BJ (cell line): ENCODE data around the gene CPTP. TPM values are rescaled to one million over a fixed set of nuclear protein-coding genes. Genes with fewer than 3 reads are reported as not detected.

Experiments
- CTCF ChIA-PET: fragments of 350-600 bp; formaldehyde crosslinking; extraction: SDS; loops from one replicate; lab custom pipeline; 2021; ENCODE audit warnings: antibody characterized with exemption, inconsistent platforms; lab: Yijun Ruan, JAX
- POLR2A ChIA-PET: fragments of 300-600 bp; sonication (Branson Sonifier 250); formaldehyde crosslinking; extraction: SDS; loops from one replicate; lab custom pipeline; 2021; ENCODE audit warnings: antibody characterized with exemption; lab: Charles Lee
- DNase-seq: peaks from one replicate; pipeline ENCODE4 v3.0.0-alpha.2; 2011; ENCODE audit warnings: low read depth
- H3K27me3 ChIP-seq: 2 replicates; pipeline ENCODE4 v1.6.0; 2011; ENCODE audit warnings: low read length; ENCODE audit not compliant: control insufficient read depth, insufficient read depth
- H3K36me3 ChIP-seq: 2 replicates; pipeline ENCODE4 v1.5.1; 2011; ENCODE audit warnings: low read length; ENCODE audit not compliant: control insufficient read depth, insufficient read depth
- H3K4me3 ChIP-seq: 2 replicates; pipeline ENCODE4 v1.5.1; 2011; ENCODE audit warnings: low read depth, mild to moderate bottlenecking, control low read depth, low read length
- polyA plus RNA-seq: library from polyadenylated mRNA; depleted of rRNA; stranded (reverse); fragments of >200 nt; gene quantifications from 2 replicates; pipeline ENCODE4 v1.2.3, GENCODE V29; 2011
- TF ChIP-seq, protein P1 (sequence below): IDR thresholded peaks from 2 replicates; pipeline ENCODE4 v1.5.1; 2011; ENCODE audit warnings: low read depth, mild to moderate bottlenecking, control low read depth, inconsistent platforms, low read length, moderate library complexity; ENCODE audit not compliant: insufficient read depth

CPTP gene
- polyA plus RNA-seq, 1 experiment: 14.2 TPM

- TF ChIP-seq, protein P1, sequence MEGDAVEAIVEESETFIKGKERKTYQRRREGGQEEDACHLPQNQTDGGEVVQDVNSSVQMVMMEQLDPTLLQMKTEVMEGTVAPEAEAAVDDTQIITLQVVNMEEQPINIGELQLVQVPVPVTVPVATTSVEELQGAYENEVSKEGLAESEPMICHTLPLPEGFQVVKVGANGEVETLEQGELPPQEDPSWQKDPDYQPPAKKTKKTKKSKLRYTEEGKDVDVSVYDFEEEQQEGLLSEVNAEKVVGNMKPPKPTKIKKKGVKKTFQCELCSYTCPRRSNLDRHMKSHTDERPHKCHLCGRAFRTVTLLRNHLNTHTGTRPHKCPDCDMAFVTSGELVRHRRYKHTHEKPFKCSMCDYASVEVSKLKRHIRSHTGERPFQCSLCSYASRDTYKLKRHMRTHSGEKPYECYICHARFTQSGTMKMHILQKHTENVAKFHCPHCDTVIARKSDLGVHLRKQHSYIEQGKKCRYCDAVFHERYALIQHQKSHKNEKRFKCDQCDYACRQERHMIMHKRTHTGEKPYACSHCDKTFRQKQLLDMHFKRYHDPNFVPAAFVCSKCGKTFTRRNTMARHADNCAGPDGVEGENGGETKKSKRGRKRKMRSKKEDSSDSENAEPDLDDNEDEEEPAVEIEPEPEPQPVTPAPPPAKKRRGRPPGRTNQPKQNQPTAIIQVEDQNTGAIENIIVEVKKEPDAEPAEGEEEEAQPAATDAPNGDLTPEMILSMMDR: no peak
- Histone ChIP-seq H3K27me3 (no peaks in the 10 kb centered on the region), H3K36me3 (peaks cover 9% of the 10 kb centered on the region), H3K4me3 (no peak overlapping the region)
- ChIA-PET POLR2A (no interaction called here), CTCF (interaction anchor here (0.6 to 3.4 kb wide), 2 partner anchors 29 to 41 kb away, joined by 3 to 10 read pairs; no protein-coding TSS in a partner anchor)
- no peak for DNase-seq
These were observed 5.9 kb downstream of the CPTP start for GRCh38 chr1:1330366-1331067.

DNA sequence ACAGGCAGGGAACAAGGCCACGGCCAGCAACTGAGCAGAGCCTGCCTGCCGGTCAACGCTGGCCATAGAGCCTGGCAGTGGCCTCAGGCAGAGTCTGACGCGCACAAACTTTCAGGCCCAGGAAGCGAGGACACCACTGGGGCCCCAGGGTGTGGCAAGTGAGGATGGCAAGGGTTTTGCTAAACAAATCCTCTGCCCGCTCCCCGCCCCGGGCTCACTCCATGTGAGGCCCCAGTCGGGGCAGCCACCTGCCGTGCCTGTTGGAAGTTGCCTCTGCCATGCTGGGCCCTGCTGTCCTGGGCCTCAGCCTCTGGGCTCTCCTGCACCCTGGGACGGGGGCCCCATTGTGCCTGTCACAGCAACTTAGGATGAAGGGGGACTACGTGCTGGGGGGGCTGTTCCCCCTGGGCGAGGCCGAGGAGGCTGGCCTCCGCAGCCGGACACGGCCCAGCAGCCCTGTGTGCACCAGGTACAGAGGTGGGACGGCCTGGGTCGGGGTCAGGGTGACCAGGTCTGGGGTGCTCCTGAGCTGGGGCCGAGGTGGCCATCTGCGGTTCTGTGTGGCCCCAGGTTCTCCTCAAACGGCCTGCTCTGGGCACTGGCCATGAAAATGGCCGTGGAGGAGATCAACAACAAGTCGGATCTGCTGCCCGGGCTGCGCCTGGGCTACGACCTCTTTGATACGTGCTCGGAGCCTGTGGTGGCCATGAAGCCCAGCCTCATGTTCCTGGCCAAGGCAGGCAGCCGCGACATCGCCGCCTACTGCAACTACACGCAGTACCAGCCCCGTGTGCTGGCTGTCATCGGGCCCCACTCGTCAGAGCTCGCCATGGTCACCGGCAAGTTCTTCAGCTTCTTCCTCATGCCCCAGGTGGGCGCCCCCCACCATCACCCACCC, 6.7 kb downstream of the CPTP start, which contains the start of gene TAS1R3:
TAS1R3 (plus strand) TSS at position 213 of the 898 bp plus-strand sequence; CDS start at position 279, 66 bp downstream.
- TF ChIP-seq, protein P1: no peak
- Histone ChIP-seq H3K36me3 (peaks cover 11% of the 10 kb centered on the region), H3K4me3 (no peak within 1 kb of the TSS), H3K27me3 (no peaks in the 10 kb centered on the region)
- no peak for DNase-seq
- ChIA-PET CTCF (interaction anchor here (0.8 to 3.4 kb wide), 2 partner anchors 41 to 294 kb away, joined by 3 to 10 read pairs; no protein-coding TSS in a partner anchor), POLR2A (no interaction called here)

GRCh38 chr1:1332031-1332755, 7.6 kb downstream of the CPTP start:
- POLR2A ChIA-PET: no interaction called here

DNA sequence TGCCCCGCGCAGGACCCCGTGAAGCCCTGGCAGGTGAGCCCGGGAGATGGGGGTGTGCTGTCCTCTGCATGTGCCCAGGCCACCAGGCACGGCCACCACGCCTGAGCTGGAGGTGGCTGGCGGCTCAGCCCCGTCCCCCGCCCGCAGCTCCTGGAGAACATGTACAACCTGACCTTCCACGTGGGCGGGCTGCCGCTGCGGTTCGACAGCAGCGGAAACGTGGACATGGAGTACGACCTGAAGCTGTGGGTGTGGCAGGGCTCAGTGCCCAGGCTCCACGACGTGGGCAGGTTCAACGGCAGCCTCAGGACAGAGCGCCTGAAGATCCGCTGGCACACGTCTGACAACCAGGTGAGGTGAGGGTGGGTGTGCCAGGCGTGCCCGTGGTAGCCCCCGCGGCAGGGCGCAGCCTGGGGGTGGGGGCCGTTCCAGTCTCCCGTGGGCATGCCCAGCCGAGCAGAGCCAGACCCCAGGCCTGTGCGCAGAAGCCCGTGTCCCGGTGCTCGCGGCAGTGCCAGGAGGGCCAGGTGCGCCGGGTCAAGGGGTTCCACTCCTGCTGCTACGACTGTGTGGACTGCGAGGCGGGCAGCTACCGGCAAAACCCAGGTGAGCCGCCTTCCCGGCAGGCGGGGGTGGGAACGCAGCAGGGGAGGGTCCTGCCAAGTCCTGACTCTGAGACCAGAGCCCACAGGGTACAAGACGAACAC, 8.3 kb downstream of the CPTP start:
- DNase-seq: no peak
- TF ChIP-seq, protein P1: no peak
- Histone ChIP-seq H3K36me3 (peaks cover 7% of the 10 kb centered on the region), H3K27me3 (no peaks in the 10 kb centered on the region), H3K4me3 (no peak overlapping the region)
- CTCF ChIA-PET: interaction anchor here (0.9 to 3.4 kb wide), 2 partner anchors 15 to 39 kb away, joined by 4 to 10 read pairs; no protein-coding TSS in a partner anchor
- POLR2A ChIA-PET: no interaction called here

More at GRCh38 chr1:1332031-1332755, 7.6 kb downstream of the CPTP start:
- H3K27me3 ChIP-seq: no peaks in the 10 kb centered on the region
- H3K4me3 ChIP-seq: no peak overlapping the region
- no peak for DNase-seq
- CTCF ChIA-PET: interaction anchor here (0.5 to 3.4 kb wide), 4 partner anchors 16 to 295 kb away, joined by 3 to 10 read pairs (median 4); no protein-coding TSS in a partner anchor
- TF ChIP-seq, protein P1: no peak
- peaks cover 9% of the 10 kb centered on the region for H3K36me3 ChIP-seq
